SK-N-MC (cell line): ENCODE results near the gene CBY1.

ENCODE experiments used
- EZH2 ChIP-seq: fragments of 200-600 bp; sonication (generic); IDR thresholded peaks from one replicate; pipeline ENCODE4 v1.6.1; 2017; ENCODE audit warnings: antibody characterized with exemption
- FOXP2 ChIP-seq: optimal IDR thresholded peaks from 2 replicates; pipeline ENCODE3; 2011; ENCODE audit warnings: mild to moderate bottlenecking, moderate library complexity; ENCODE audit not compliant: insufficient read depth; ENCODE audit errors: extremely low read length, control extremely low read depth

- TF ChIP-seq FOXP2 (no peak), EZH2 (no peak)
Observed at GRCh38 chr22:38696606-38697424, 40.4 kb downstream of the CBY1 start.
